Gastrocnemius medialis (tissue), 4 donors: ENCODE results near the gene EFCAB11.
A peak's percentile ranks its signal among the peaks of the same experiment; 100 is the strongest.

ENCODE experiments used
- POLR2A ChIP-seq, 2 donors: fragments of 450-650 bp; IDR thresholded peaks; one replicate each; pipeline ENCODE4 v1.6.1; 2017; ENCODE audit warnings: antibody characterized with exemption in 2 of 2, mild to moderate bottlenecking in 2 of 2, moderate library complexity in 2 of 2
- TF ChIP-seq, protein P1 (sequence below), 5 experiments: fragments of 450-650 bp in 3 of 5; fragments of 200-600 bp in 2 of 5; sonication (generic) in 2 of 5; IDR thresholded peaks in 4 of 5; conservative IDR thresholded peaks in 1 of 5; 1 replicate in 4 of 5; 2 replicates in 1 of 5; pipeline ENCODE4 v1.5.1; 2016 to 2019; ENCODE audit warnings: antibody characterized with exemption in 5 of 5, mild to moderate bottlenecking in 3 of 5, moderate library complexity in 3 of 5

DNA sequence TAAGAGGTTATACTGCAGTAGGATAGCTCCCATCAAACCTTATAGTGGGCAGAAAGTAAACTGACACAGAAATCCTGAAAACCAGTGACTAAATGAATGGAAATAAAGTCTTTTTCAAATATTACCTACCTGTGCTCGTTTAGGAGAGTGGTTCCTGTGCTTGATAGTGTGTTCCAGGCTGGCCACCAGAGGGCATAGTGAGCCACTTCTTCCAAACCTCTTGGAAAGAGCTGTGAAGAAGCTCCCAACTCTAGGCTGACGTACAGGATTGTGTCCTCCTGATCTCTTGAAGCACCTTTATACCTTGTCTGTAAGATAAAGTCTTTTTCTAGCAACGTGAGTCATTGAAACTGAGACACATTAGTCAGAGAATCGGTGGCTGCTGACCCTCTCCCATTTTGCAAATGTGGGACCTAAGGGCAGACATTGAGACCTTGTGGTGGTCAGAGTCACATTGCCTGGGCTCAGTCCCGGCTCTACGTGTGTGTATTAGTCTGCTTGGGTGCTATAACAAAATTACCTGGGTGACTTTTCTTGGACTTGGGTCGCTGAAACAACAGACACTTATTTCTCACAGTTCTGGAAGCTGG is 18.8 kb upstream of the EFCAB11 start:
- TF ChIP-seq, protein P1, sequence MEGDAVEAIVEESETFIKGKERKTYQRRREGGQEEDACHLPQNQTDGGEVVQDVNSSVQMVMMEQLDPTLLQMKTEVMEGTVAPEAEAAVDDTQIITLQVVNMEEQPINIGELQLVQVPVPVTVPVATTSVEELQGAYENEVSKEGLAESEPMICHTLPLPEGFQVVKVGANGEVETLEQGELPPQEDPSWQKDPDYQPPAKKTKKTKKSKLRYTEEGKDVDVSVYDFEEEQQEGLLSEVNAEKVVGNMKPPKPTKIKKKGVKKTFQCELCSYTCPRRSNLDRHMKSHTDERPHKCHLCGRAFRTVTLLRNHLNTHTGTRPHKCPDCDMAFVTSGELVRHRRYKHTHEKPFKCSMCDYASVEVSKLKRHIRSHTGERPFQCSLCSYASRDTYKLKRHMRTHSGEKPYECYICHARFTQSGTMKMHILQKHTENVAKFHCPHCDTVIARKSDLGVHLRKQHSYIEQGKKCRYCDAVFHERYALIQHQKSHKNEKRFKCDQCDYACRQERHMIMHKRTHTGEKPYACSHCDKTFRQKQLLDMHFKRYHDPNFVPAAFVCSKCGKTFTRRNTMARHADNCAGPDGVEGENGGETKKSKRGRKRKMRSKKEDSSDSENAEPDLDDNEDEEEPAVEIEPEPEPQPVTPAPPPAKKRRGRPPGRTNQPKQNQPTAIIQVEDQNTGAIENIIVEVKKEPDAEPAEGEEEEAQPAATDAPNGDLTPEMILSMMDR (IDR thresholded peaks at IDR 0.05 in 4 of 5, conservative IDR thresholded peaks at IDR 0.05 in 1 of 5), result peak; percentile 57 to 82 (median 63)
- no peak for TF ChIP-seq POLR2A (IDR thresholded peaks at IDR 0.05)
